Dedifferentiated amniotic fluid mesenchymal stem cell (primary cell): Measurements from ENCODE around the gene OTOGL.
"Not testable (repeated sequence)": the region's sequence is repeated elsewhere in the genome, so short reads cannot be mapped to it uniquely, and the experiment has no call there.

Experiments
- DNase-seq: peaks from one replicate; pipeline ENCODE4 v3.0.0-alpha.2; 2016; ENCODE audit errors: extremely low spot score

The OTOGL gene

GRCh38 chr12:80129895-80130530 is 30.7 kb downstream of the OTOGL start:
- DNase-seq, result peak; percentile 24

- no peak for DNase-seq
These were observed 36.3 kb downstream of the OTOGL start for GRCh38 chr12:80135624-80136023.

GRCh38 chr12:80140005-80140404 is 40.7 kb downstream of the OTOGL start:
- no peak for DNase-seq

GRCh38 chr12:80142640-80143039 is 43.3 kb downstream of the OTOGL start:
- no peak for DNase-seq

- no peak for DNase-seq
These were observed 44.2 kb downstream of the OTOGL start for GRCh38 chr12:80143537-80143936.

GRCh38 chr12:80149547-80150313 is 50.4 kb downstream of the OTOGL start:
- DNase-seq, result not testable (repeated sequence)

- no peak for DNase-seq
These were observed 51.8 kb downstream of the OTOGL start for GRCh38 chr12:80151131-80151530.

GRCh38 chr12:80154261-80154660 is 54.9 kb downstream of the OTOGL start:
- no peak for DNase-seq

GRCh38 chr12:80156306-80156705 is 57.0 kb downstream of the OTOGL start:
- DNase-seq, result no peak

- DNase-seq, result no peak
These were observed 58.3 kb downstream of the OTOGL start for GRCh38 chr12:80157645-80158044.

- DNase-seq, result no peak
These were observed 62.3 kb downstream of the OTOGL start for GRCh38 chr12:80161612-80162011.

GRCh38 chr12:80162177-80162576 is 62.8 kb downstream of the OTOGL start:
- no peak for DNase-seq

GRCh38 chr12:80165746-80166145 is 66.4 kb downstream of the OTOGL start:
- no peak for DNase-seq

GRCh38 chr12:80166751-80167150 is 67.4 kb downstream of the OTOGL start:
- no peak for DNase-seq

- no peak for DNase-seq
These were observed 69.6 kb downstream of the OTOGL start for GRCh38 chr12:80168936-80169335.

GRCh38 chr12:80170915-80171314 is 71.6 kb downstream of the OTOGL start:
- DNase-seq, result no peak

- no peak for DNase-seq
These were observed 73.9 kb downstream of the OTOGL start for GRCh38 chr12:80173083-80173864.

GRCh38 chr12:80175307-80175930 is 76.1 kb downstream of the OTOGL start:
- DNase-seq, result no peak

- DNase-seq, result no peak
These were observed 77.4 kb downstream of the OTOGL start for GRCh38 chr12:80176706-80177105.

GRCh38 chr12:80178846-80179245 is 79.5 kb downstream of the OTOGL start:
- no peak for DNase-seq

- no peak for DNase-seq
These were observed 84.6 kb downstream of the OTOGL start for GRCh38 chr12:80183939-80184338.

- DNase-seq, result no peak
These were observed 85.6 kb downstream of the OTOGL start for GRCh38 chr12:80184926-80185325.
